Cardiac fibroblast (primary cell): ENCODE data around the gene PKIB.

Experiments used
- DNase-seq, 2 donors: peaks; one replicate each; pipeline versions ENCODE4 v3.0.0 to v3.0.0-alpha.2; 2010; ENCODE audit warnings: low read depth in 2 of 2
- H3K4me3 ChIP-seq, 2 donors: replicated peaks in 1 of 2; 1 replicate in 1 of 2; 2 replicates in 1 of 2; pipeline ENCODE4 v1.5.1; 2011; ENCODE audit warnings: low read depth in 2 of 2, low read length in 2 of 2, mild to moderate bottlenecking in 2 of 2, moderate library complexity in 1 of 2
- CTCF ChIP-seq: IDR thresholded peaks from one replicate; pipeline ENCODE4 v1.5.1; 2011; ENCODE audit warnings: low read depth, mild to moderate bottlenecking, low read length, inconsistent platforms

Gene PKIB

GRCh38 chr6:122760330-122760729 lies 150.1 kb downstream of the PKIB start:
- TF ChIP-seq CTCF = no peak
- H3K4me3 ChIP-seq = no peak overlapping the region
- DNase-seq = no peak

GRCh38 chr6:122766256-122766655 lies 156.1 kb downstream of the PKIB start:
- TF ChIP-seq CTCF = no peak
- no peak overlapping the region for H3K4me3 ChIP-seq
- no peak for DNase-seq

GRCh38 chr6:122770835-122771601 lies 160.8 kb downstream of the PKIB start:
- no peak overlapping the region for H3K4me3 ChIP-seq
- no peak for DNase-seq
- no peak for TF ChIP-seq CTCF

GRCh38 chr6:122772724-122773415 lies 162.7 kb downstream of the PKIB start:
- TF ChIP-seq CTCF = no peak
- no peak for DNase-seq
- H3K4me3 ChIP-seq = no peak overlapping the region
